Liver (tissue), 3 donors: ENCODE measurements around the gene B3GNT5.

Source experiments
- ATF3 ChIP-seq: IDR thresholded peaks from 2 replicates; pipeline ENCODE4 v1.6.1; 2016; ENCODE audit warnings: antibody characterized with exemption
- TF ChIP-seq, protein P1 (sequence below): IDR thresholded peaks from 2 replicates; pipeline ENCODE4 v1.6.1; 2016; ENCODE audit warnings: antibody characterized with exemption
- TF ChIP-seq, protein P2 (sequence below): fragments of 150-350 bp; IDR thresholded peaks from 2 replicates; pipeline ENCODE4 v1.5.1; 2017; ENCODE audit warnings: improper control_type of control experiment, low read depth, low read length; ENCODE audit not compliant: missing input control
- donor health status: healthy.
- donor health status: healthy.

- TF ChIP-seq, protein P1, sequence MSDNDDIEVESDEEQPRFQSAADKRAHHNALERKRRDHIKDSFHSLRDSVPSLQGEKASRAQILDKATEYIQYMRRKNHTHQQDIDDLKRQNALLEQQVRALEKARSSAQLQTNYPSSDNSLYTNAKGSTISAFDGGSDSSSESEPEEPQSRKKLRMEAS = no peak
- TF ChIP-seq, protein P2, sequence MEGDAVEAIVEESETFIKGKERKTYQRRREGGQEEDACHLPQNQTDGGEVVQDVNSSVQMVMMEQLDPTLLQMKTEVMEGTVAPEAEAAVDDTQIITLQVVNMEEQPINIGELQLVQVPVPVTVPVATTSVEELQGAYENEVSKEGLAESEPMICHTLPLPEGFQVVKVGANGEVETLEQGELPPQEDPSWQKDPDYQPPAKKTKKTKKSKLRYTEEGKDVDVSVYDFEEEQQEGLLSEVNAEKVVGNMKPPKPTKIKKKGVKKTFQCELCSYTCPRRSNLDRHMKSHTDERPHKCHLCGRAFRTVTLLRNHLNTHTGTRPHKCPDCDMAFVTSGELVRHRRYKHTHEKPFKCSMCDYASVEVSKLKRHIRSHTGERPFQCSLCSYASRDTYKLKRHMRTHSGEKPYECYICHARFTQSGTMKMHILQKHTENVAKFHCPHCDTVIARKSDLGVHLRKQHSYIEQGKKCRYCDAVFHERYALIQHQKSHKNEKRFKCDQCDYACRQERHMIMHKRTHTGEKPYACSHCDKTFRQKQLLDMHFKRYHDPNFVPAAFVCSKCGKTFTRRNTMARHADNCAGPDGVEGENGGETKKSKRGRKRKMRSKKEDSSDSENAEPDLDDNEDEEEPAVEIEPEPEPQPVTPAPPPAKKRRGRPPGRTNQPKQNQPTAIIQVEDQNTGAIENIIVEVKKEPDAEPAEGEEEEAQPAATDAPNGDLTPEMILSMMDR = no peak
- TF ChIP-seq ATF3 = no peak
Measured at GRCh38 chr3:183249006-183249718, 3.9 kb upstream of the B3GNT5 start.
